GM18499 (cell line): ENCODE results near the gene MAML2.

Source experiments
- ATAC-seq: cut with Tn5 transposase; IDR thresholded peaks from one replicate; pipeline ENCODE4 v1.9.1; 2021; ENCODE audit warnings: moderate number of reproducible peaks; ENCODE audit not compliant: insufficient read depth, unreplicated experiment

Gene MAML2

GRCh38 chr11:95975343-95975742 lies 367.7 kb downstream of the MAML2 start:
- ATAC-seq: no peak

DNA sequence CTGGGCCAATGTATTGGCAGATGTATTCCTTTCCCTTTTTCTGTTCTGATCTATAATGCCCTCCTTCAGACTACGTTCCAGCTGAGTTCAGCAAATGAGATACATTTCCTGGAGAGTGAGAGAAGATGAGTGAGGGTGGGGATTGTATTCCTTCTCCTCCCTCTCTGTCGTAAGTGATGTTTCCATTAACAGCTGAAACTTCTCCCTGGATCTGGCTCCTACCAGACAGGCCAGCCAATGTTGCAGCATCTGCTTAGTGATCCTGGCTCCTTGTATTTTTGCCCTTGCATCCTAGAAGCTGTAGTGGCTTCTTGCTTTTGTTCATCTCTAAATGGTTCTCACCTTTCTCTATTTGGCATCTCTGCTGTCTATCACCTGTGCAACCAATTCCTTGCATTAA lies 370.9 kb downstream of the MAML2 start:
- ATAC-seq: no peak

DNA sequence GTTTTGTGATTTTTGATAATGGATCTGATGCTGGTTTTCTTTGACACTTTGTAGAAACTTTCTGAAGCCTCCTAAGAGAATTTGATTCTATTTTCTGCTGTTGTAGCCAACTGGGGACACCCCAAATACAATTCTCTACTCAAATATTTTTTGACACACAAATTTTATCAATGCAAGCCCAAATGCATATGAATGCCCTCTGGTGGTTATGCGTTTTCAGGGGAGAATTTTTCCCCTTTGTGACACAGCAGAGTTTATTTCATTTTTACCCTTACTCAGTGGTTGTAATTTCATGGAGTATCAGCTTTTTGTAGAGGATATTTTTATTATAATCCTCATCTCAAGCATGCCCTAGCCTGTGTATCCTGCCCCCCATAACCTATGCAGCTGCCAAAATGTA lies 374.4 kb downstream of the MAML2 start:
- ATAC-seq: no peak

DNA sequence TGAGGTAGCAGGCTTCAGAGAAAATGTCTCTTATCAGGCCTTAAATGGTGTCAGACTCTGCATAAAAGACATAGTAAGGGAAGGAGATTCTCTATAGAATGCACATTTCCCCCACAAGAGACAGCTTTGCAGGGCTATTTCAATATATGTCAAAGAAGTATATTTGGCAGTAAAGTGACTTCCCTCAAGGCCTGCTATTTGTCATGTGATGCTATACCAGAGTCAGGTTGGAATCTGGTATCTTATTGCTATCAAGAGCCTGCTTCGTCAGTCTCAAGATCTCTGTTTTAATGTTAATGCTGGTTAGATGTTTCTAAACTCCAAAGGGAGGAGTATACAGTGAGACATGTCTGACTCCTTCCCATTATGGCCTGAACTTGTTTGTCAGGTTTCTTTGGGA lies 378.7 kb downstream of the MAML2 start:
- no peak for ATAC-seq

DNA sequence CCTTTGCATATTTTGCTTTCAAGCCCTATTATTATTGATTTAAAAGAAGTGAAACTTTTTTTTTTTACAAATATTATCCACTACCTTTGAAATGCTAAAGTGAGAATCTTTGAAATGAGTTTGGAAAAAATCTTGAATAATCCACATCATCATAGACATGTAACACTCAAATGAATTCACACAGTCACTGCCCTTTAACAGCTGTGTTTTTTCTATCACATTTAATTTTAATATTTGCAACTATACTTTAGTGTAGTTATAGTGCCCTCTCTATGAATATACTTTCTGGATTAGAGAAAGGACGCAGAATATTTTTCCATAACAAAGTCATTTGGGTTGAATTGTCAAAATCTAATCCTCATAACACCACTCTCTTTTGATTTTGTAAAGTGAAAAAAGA lies 381.2 kb downstream of the MAML2 start:
- ATAC-seq: no peak

DNA sequence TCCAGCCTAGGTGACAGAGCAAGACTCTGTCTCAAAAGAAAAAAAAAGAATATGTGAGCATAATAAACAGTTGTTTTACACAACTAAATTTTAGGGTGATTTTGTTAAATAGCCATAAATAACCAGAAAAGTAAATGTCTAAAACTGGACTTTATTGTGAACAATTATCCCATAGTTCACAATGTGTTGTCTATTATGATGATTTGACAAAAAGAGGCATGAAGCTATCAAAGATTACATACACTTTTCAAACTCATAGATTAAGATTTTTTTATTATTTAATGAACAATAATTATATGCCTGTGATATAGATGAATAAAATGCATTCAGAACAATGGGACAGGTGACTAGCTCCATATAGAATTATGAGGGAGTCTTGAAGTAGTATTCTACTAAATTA lies 392.1 kb downstream of the MAML2 start:
- no peak for ATAC-seq

- no peak for ATAC-seq
Observed at GRCh38 chr11:95948637-95949036, 394.4 kb downstream of the MAML2 start.

DNA sequence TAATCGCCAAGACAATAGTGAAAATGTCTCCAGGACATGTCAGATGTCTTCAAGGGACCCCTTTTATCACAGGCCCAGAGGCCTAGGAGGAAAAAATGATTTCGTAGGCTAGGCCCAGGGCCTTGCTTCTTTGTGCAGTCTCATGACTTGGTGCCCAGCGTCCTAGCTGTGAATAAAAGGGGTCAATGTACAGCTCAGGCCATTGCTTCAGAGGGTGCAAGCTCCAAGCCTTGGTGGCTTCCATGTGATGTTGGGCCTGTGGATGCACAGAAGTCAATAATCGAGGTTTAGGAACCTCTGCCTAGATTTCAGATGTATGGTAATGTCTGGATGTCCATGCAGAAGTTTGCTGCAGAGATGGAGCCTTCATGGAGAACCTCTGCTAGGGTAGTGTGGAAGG lies 398.4 kb downstream of the MAML2 start:
- ATAC-seq: no peak

- no peak for ATAC-seq
Observed at GRCh38 chr11:95943546-95943945, 399.4 kb downstream of the MAML2 start.

DNA sequence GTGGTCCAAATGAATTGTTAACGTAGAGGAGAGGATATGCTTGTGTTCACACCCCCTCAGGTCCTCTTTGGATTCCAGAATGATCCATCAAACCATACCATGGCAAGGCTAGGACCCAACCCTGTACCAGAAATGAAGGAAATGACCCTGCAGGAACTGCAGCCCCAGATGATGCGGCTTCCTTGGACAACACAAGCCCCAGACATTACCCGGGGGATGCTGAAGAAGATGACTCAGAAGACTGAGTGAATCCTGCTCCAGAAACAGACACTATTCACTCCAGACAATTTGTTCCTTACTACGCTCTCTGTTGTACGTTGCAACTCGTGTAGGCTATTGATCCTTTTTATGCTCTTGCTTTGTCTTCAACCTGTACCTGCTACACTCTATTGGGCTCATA lies 403.9 kb downstream of the MAML2 start:
- no peak for ATAC-seq

DNA sequence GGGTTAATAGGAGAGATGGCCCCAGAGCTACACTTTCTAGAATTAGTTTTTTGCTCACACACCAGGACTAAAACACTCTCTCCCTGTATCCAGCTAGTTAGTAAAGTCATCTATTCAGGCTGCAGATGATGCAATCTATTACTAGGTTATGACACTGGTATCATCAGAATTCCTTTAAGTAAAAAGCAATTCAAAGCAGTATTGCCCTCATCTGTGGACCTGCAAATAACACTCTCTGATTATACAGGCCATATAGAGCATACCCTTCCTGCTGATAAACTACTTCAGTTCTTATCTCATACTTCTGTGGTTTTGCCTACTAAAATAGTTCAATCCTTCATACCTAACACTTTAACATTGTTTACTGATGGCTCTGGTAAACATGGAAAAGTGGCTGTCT lies 405.6 kb downstream of the MAML2 start:
- no peak for ATAC-seq

- no peak for ATAC-seq
Observed at GRCh38 chr11:95933594-95933993, 409.4 kb downstream of the MAML2 start.

DNA sequence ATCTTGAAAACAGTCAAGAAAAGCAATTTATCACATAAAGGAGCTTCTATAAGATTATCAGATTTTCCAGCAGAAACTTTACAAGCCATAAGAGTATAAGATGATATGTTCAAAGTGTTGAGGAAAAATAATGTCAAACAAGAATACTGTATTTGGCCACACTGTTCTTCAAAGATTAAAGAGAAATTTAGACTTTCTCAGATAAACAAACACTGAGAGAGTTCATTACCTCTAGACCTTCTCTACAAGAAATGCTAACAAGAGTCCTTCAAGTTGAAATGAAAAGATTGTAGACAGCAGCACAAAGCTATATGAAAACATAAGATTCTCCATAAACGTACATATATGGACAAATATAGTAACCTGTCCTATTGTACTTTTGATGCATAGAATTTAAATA lies 411.1 kb downstream of the MAML2 start:
- no peak for ATAC-seq

- ATAC-seq: no peak
Observed at GRCh38 chr11:95930948-95931347, 412.0 kb downstream of the MAML2 start.

DNA sequence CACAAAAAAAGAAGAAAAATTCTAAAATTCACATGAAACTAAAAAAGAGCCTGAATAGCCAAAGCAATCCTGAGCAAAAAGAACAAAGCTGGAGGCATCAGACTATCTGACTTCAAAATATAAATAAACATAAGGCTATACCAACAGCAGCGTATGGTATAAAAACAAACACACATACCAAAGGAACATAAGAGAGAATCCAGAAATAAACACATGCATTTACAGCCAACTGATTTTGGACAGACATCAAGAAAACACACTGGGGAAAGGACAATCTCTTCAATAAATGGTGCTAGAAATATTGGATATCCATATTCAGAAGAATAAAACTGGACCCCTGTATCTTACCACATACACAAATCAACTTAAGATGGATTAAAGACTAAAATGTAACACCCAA lies 416.3 kb downstream of the MAML2 start:
- ATAC-seq: no peak
